Sciatic nerve (tissue), 2 donors: Measurements from ENCODE around the gene SGSM2. TPM values are rescaled to one million over a fixed set of nuclear protein-coding genes. Genes with fewer than 3 reads are reported as not detected.
A peak's percentile ranks its signal among the peaks of the same experiment; 100 is the strongest.

Experiments
- ATAC-seq: fragments of 200-7000 bp; cut with Tn5 transposase; one replicate; pipeline ENCODE4 v1.9.1; 2020; ENCODE audit warnings: mild to moderate bottlenecking, moderate library complexity
- DNase-seq: peaks from one replicate; pipeline ENCODE4 v3.0.0-alpha.2; 2020; ENCODE audit warnings: low spot score
- intact Hi-C: fragments of 100-400 bp; cut with DNase I; formaldehyde crosslinking; loops from one replicate; pipeline ENCODE4 v1.14.2; 2022
- total RNA-seq: library from RNA; stranded (reverse); fragmentation: NEBNext Ultra II Directional; extraction: Animal tissue kit (Norgen Biotek cat#: 25700); gene quantifications from one replicate; pipeline ENCODE4 v1.2.1, GENCODE V29; 2021
- donor health status: DM: no; HTN: no; CAD: no.
- donor health status: DM: no; HTN: no; CAD: no.

The SGSM2 gene
- total RNA-seq, 1 donor from 2014 or later = 59.3 TPM

GRCh38 chr17:2380226-2380922, 43.1 kb downstream of the SGSM2 start:
- ATAC-seq (no peak), DNase-seq (no peak)
- intact Hi-C loops = no loop called here

- intact Hi-C loops = no loop called here
- DNase-seq (no peak), ATAC-seq (no peak)
These were observed 43.8 kb downstream of the SGSM2 start for GRCh38 chr17:2380950-2381649.

GRCh38 chr17:2383628-2384167, 46.4 kb downstream of the SGSM2 start:
- intact Hi-C loops = no loop called here
- ATAC-seq = no peak
- no peak for DNase-seq

- ATAC-seq = no peak
- no peak for DNase-seq
- intact Hi-C loops = no loop called here
These were observed 47.3 kb downstream of the SGSM2 start for GRCh38 chr17:2384439-2385127.

GRCh38 chr17:2385240-2386210, 48.2 kb downstream of the SGSM2 start:
- ATAC-seq (no peak), DNase-seq (no peak)
- intact Hi-C loops = no loop called here

- DNase-seq = no peak
- intact Hi-C loops = no loop called here
- no peak for ATAC-seq
These were observed 49.2 kb downstream of the SGSM2 start for GRCh38 chr17:2386400-2387085.

- no peak for DNase-seq
- ATAC-seq = no peak
- intact Hi-C loops = loop anchor here (2.0 kb wide), 1 partner anchor 23 kb away; no protein-coding TSS in a partner anchor
These were observed 50.1 kb downstream of the SGSM2 start for GRCh38 chr17:2387086-2388019.

- ATAC-seq = no peak
- DNase-seq = no peak
- intact Hi-C loops = loop anchor here (2.0 kb wide), 1 partner anchor 23 kb away; no protein-coding TSS in a partner anchor
These were observed 50.9 kb downstream of the SGSM2 start for GRCh38 chr17:2388020-2388682.

GRCh38 chr17:2388683-2389055, 51.4 kb downstream of the SGSM2 start:
- intact Hi-C loops = loop anchor here (2.0 kb wide), 1 partner anchor 22 kb away; no protein-coding TSS in a partner anchor
- ATAC-seq = no peak
- no peak for DNase-seq

- DNase-seq = no peak
- intact Hi-C loops = no loop called here
These were observed 53.0 kb downstream of the SGSM2 start for GRCh38 chr17:2390199-2390836.

GRCh38 chr17:2391597-2392251, 54.4 kb downstream of the SGSM2 start:
- intact Hi-C loops = no loop called here
- DNase-seq (no peak), ATAC-seq (no peak)

More at GRCh38 chr17:2390199-2390836, 53.0 kb downstream of the SGSM2 start:
- no peak for ATAC-seq

GRCh38 chr17:2392252-2393173, 55.2 kb downstream of the SGSM2 start:
- peak; percentile 64 for ATAC-seq
- intact Hi-C loops = no loop called here
- DNase-seq = peak; percentile 97

GRCh38 chr17:2393174-2393953, 56.1 kb downstream of the SGSM2 start:
- ATAC-seq = peak; percentile 51
- peak; percentile 95 for DNase-seq
- intact Hi-C loops = no loop called here
